Osteoblast (primary cell): ENCODE measurements around the gene TDRD10. TPM values are rescaled to one million over a fixed set of nuclear protein-coding genes. Genes with fewer than 3 reads are reported as not detected.
A peak's percentile ranks its signal among the peaks of the same experiment; 100 is the strongest.

Source experiments
- DNase-seq: peaks from one replicate; pipeline ENCODE4 v3.0.0; 2011; ENCODE audit warnings: low spot score, mixed read lengths; ENCODE audit not compliant: insufficient read length; ENCODE audit errors: missing footprints
- H2AFZ ChIP-seq: 2 replicates; pipeline ENCODE4 v1.6.0; 2011; ENCODE audit warnings: mild to moderate bottlenecking, low read length
- H3K27ac ChIP-seq: 2 replicates; pipeline ENCODE4 v1.5.1; 2011; ENCODE audit warnings: mild to moderate bottlenecking, low read depth, low read length, moderate library complexity
- H3K27me3 ChIP-seq: 2 replicates; pipeline ENCODE4 v1.6.0; 2012; ENCODE audit warnings: mild to moderate bottlenecking, control low read depth, inconsistent platforms, low read length, moderate library complexity; ENCODE audit not compliant: insufficient read depth
- H3K36me3 ChIP-seq: 2 replicates; pipeline ENCODE4 v1.5.1; 2011; ENCODE audit warnings: mild to moderate bottlenecking, low read length, control low read depth, moderate library complexity; ENCODE audit not compliant: insufficient read depth
- H3K4me1 ChIP-seq: 2 replicates; pipeline ENCODE4 v1.5.1; 2011; ENCODE audit warnings: mild to moderate bottlenecking, low read length, control low read depth, moderate library complexity; ENCODE audit not compliant: insufficient read depth
- H3K4me2 ChIP-seq: 2 replicates; pipeline ENCODE4 v1.6.0; 2011; ENCODE audit warnings: mild to moderate bottlenecking, low read length; ENCODE audit not compliant: insufficient read depth
- H3K4me3 ChIP-seq: fragments of 200-600 bp; sonication (generic); 3 replicates; pipeline ENCODE4 v1.5.1; 2012; ENCODE audit warnings: mild to moderate bottlenecking, low read length, inconsistent platforms; ENCODE audit not compliant: insufficient read depth
- H3K79me2 ChIP-seq: 2 replicates; pipeline ENCODE4 v1.6.0; 2012; ENCODE audit warnings: mild to moderate bottlenecking, low read length, control low read depth, inconsistent platforms; ENCODE audit not compliant: insufficient read depth
- H3K9me3 ChIP-seq: 2 replicates; pipeline ENCODE4 v1.5.1; 2011; ENCODE audit warnings: low read depth, low read length, control low read depth
- H4K20me1 ChIP-seq: 2 replicates; pipeline ENCODE4 v1.6.0; 2012; ENCODE audit warnings: mild to moderate bottlenecking, low read length, control low read depth; ENCODE audit not compliant: insufficient read depth
- CTCF ChIP-seq: IDR thresholded peaks from 2 replicates; pipeline ENCODE4 v1.5.1; 2011; ENCODE audit warnings: mild to moderate bottlenecking, low read depth, low read length, moderate library complexity; ENCODE audit errors: extremely low read depth
- total RNA-seq: library from RNA; depleted of rRNA; stranded (reverse); fragments of >200 nt; gene quantifications from 2 replicates; pipeline ENCODE4 v1.2.3, GENCODE V29; 2012

TDRD10 gene
- total RNA-seq, 1 donor: not detected

- TF ChIP-seq CTCF: no peak
- Histone ChIP-seq H3K79me2 (peaks cover 26% of the 10 kb centered on the region), H3K27ac (no peak overlapping the region), H4K20me1 (peaks cover 35% of the 10 kb centered on the region), H3K4me3 (no peak overlapping the region), H3K36me3 (peaks cover 71% of the 10 kb centered on the region), H3K9me3 (no peaks in the 10 kb centered on the region), H3K27me3 (no peaks in the 10 kb centered on the region), H2AFZ (no peak overlapping the region), H3K4me2 (no peak overlapping the region), H3K4me1 (peaks cover 15% of the 10 kb centered on the region)
- DNase-seq: no peak
Observed at GRCh38 chr1:154552036-154552435, 50.0 kb downstream of the TDRD10 start.

- no peak for TF ChIP-seq CTCF
- DNase-seq: peak; percentile 59
- Histone ChIP-seq H3K9me3 (no peaks in the 10 kb centered on the region), H3K36me3 (peaks cover 71% of the 10 kb centered on the region), H3K27me3 (no peaks in the 10 kb centered on the region), H3K4me1 (peaks cover 22% of the 10 kb centered on the region), H4K20me1 (peaks cover 42% of the 10 kb centered on the region), H3K79me2 (peaks cover 37% of the 10 kb centered on the region), H3K4me3 (no peak overlapping the region), H3K4me2 (no peak overlapping the region), H2AFZ (no peak overlapping the region), H3K27ac (no peak overlapping the region)
Observed at GRCh38 chr1:154553056-154554030, 51.3 kb downstream of the TDRD10 start.

- H2AFZ ChIP-seq: no peak overlapping the region
- peak; percentile 78 for DNase-seq
- H3K9me3 ChIP-seq: no peaks in the 10 kb centered on the region
- no peak for TF ChIP-seq CTCF
- H3K27me3 ChIP-seq: no peaks in the 10 kb centered on the region
- peaks cover 26% of the 10 kb centered on the region for H3K4me1 ChIP-seq
- peaks cover 32% of the 10 kb centered on the region for H4K20me1 ChIP-seq
- peak overlapping the region; percentile 35 for H3K27ac ChIP-seq
- peaks cover 45% of the 10 kb centered on the region for H3K36me3 ChIP-seq
- H3K79me2 ChIP-seq: peaks cover 37% of the 10 kb centered on the region
- H3K4me3 ChIP-seq: peak overlapping the region; percentile 84
- peak overlapping the region; percentile 99 for H3K4me2 ChIP-seq
Observed at GRCh38 chr1:154556422-154556821, 54.4 kb downstream of the TDRD10 start.

- DNase-seq: no peak
- Histone ChIP-seq H3K4me2 (peak overlapping the region; percentile 99), H2AFZ (peak overlapping the region; percentile 16), H3K79me2 (peaks cover 37% of the 10 kb centered on the region), H4K20me1 (peaks cover 31% of the 10 kb centered on the region), H3K36me3 (peaks cover 35% of the 10 kb centered on the region), H3K9me3 (no peaks in the 10 kb centered on the region), H3K27ac (peak overlapping the region; percentile 68), H3K27me3 (no peaks in the 10 kb centered on the region), H3K4me3 (peak overlapping the region; percentile 84), H3K4me1 (peaks cover 26% of the 10 kb centered on the region)
- TF ChIP-seq CTCF: no peak
Observed at GRCh38 chr1:154557248-154557938, 55.4 kb downstream of the TDRD10 start.
